Right lobe of liver (tissue), 4 donors: ENCODE data around the gene PTBP1.

ENCODE experiments used
- POLR2A ChIP-seq: fragments of 450-650 bp; IDR thresholded peaks from one replicate; pipeline ENCODE4 v1.6.1; 2017; ENCODE audit warnings: antibody characterized with exemption, mild to moderate bottlenecking
- TF ChIP-seq, protein P1 (sequence below), 4 donors: fragments of 200-600 bp in 3 of 4; fragments of 450-650 bp in 1 of 4; IDR thresholded peaks; one replicate each; pipeline versions ENCODE4 v1.5.1 to v1.8.0; 2016 to 2022; ENCODE audit warnings: antibody characterized with exemption in 4 of 4, mild to moderate bottlenecking in 2 of 4
- donor health status: DM: no; HTN: no; CAD: no.
- donor health status: DM: no; HTN: no; CAD: no.
- donor health status: DM: no; HTN: yes; CAD: no.

DNA sequence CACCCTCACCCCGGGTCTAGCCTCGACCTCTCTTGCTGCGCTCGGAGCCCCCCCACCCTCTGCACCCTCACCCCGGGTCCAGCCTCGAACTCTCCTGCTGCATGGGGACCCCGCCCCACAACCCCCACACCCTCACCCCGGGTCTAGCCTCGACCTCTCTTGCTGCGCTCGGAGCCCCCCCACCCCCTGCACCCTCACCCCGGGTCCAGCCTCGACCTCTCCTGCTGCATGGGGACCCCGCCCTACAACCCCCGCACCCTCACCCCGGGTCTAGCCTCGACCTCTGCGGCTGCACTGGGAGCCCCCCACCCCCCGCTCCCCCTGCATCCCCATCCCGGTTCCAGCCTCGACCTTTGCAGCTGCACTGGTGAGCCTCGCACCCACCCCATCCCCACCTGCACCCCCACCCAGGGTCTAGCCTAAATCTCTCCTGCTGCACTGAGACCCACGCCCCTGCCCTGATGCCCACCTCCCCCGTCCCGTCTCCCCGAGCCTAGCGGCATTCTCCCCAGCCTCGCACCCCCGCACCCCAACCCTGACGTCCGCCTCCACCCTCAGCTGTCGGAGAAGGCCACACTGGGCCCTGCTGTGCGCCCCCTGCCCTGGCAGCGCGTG lies 64.0 kb downstream of the PTBP1 start:
- TF ChIP-seq, protein P1, sequence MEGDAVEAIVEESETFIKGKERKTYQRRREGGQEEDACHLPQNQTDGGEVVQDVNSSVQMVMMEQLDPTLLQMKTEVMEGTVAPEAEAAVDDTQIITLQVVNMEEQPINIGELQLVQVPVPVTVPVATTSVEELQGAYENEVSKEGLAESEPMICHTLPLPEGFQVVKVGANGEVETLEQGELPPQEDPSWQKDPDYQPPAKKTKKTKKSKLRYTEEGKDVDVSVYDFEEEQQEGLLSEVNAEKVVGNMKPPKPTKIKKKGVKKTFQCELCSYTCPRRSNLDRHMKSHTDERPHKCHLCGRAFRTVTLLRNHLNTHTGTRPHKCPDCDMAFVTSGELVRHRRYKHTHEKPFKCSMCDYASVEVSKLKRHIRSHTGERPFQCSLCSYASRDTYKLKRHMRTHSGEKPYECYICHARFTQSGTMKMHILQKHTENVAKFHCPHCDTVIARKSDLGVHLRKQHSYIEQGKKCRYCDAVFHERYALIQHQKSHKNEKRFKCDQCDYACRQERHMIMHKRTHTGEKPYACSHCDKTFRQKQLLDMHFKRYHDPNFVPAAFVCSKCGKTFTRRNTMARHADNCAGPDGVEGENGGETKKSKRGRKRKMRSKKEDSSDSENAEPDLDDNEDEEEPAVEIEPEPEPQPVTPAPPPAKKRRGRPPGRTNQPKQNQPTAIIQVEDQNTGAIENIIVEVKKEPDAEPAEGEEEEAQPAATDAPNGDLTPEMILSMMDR (IDR thresholded peaks at IDR 0.05), result no peak
- no peak for TF ChIP-seq POLR2A
